PFSK-1 (cell line): Measurements from ENCODE around the gene ARF3.

ENCODE experiments used
- FOXP2 ChIP-seq: optimal IDR thresholded peaks from 2 replicates; pipeline ENCODE3; 2011; ENCODE audit warnings: borderline replicate concordance, control low read depth, inconsistent platforms; ENCODE audit not compliant: insufficient read depth; ENCODE audit errors: extremely low read length, extremely low read depth
- POLR2AphosphoS5 ChIP-seq: IDR thresholded peaks from 2 replicates; pipeline ENCODE4 v1.6.1; 2012; ENCODE audit warnings: low read depth, mild to moderate bottlenecking, control low read depth, low read length, moderate library complexity
- SIN3A ChIP-seq: IDR thresholded peaks from 2 replicates; pipeline ENCODE4 v1.6.1; 2012; ENCODE audit warnings: mild to moderate bottlenecking, low read length, moderate library complexity, borderline replicate concordance; ENCODE audit not compliant: insufficient read depth
- TAF1 ChIP-seq: IDR thresholded peaks from 2 replicates; pipeline ENCODE4 v1.6.1; 2012; ENCODE audit warnings: low read length, control low read depth, borderline replicate concordance; ENCODE audit not compliant: insufficient read depth
- TF ChIP-seq, protein P1 (sequence below), 2 experiments: IDR thresholded peaks; 2 replicates each; pipeline versions ENCODE4 v1.6.1 to v1.8.0; 2011 to 2012; ENCODE audit warnings: low read depth in 2 of 2, low read length in 2 of 2, control low read depth in 1 of 2, inconsistent platforms in 1 of 2, mild to moderate bottlenecking in 1 of 2, moderate library complexity in 1 of 2; ENCODE audit not compliant: insufficient read depth in 1 of 2

- TF ChIP-seq TAF1 (no peak), POLR2AphosphoS5 (no peak), FOXP2 (no peak), SIN3A (no peak)
- TF ChIP-seq, protein P1, sequence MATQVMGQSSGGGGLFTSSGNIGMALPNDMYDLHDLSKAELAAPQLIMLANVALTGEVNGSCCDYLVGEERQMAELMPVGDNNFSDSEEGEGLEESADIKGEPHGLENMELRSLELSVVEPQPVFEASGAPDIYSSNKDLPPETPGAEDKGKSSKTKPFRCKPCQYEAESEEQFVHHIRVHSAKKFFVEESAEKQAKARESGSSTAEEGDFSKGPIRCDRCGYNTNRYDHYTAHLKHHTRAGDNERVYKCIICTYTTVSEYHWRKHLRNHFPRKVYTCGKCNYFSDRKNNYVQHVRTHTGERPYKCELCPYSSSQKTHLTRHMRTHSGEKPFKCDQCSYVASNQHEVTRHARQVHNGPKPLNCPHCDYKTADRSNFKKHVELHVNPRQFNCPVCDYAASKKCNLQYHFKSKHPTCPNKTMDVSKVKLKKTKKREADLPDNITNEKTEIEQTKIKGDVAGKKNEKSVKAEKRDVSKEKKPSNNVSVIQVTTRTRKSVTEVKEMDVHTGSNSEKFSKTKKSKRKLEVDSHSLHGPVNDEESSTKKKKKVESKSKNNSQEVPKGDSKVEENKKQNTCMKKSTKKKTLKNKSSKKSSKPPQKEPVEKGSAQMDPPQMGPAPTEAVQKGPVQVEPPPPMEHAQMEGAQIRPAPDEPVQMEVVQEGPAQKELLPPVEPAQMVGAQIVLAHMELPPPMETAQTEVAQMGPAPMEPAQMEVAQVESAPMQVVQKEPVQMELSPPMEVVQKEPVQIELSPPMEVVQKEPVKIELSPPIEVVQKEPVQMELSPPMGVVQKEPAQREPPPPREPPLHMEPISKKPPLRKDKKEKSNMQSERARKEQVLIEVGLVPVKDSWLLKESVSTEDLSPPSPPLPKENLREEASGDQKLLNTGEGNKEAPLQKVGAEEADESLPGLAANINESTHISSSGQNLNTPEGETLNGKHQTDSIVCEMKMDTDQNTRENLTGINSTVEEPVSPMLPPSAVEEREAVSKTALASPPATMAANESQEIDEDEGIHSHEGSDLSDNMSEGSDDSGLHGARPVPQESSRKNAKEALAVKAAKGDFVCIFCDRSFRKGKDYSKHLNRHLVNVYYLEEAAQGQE (IDR thresholded peaks at IDR 0.05; ENCODE audit: insufficient read depth in 1 of 2, low read depth in 2 of 2, low read length in 2 of 2) = no peak
Measured at GRCh38 chr12:48907245-48907644, 50.0 kb downstream of the ARF3 start.
